Ovary (tissue), 9 donors: Measurements from ENCODE around the gene APOL6. TPM values are rescaled to one million over a fixed set of nuclear protein-coding genes. Genes with fewer than 3 reads are reported as not detected.

Source experiments
- DNase-seq, 5 donors: peaks; one replicate each; pipeline ENCODE4 v3.0.0-alpha.2; 2019 to 2020
- H3K27ac ChIP-seq, 2 donors: fragments of 200-600 bp; one replicate each; pipeline versions ENCODE4 v1.5.1 to v1.8.0; 2019 to 2022
- H3K27me3 ChIP-seq: fragments of 200-600 bp; one replicate; pipeline ENCODE4 v1.8.0; 2022
- H3K36me3 ChIP-seq: fragments of 200-600 bp; sonication (generic); one replicate; pipeline ENCODE4 v1.5.1; 2019
- H3K4me1 ChIP-seq: one replicate; pipeline ENCODE4 v1.8.1; 2013; ENCODE audit warnings: mild to moderate bottlenecking, moderate library complexity; ENCODE audit not compliant: insufficient read depth
- H3K4me3 ChIP-seq: fragments of 200-600 bp; sonication (generic); one replicate; pipeline ENCODE4 v1.5.1; 2017
- H3K9me3 ChIP-seq, 2 donors: fragments of 200-600 bp in 1 of 2; sonication (generic) in 1 of 2; one replicate each; pipeline versions ENCODE4 v1.5.1 to v1.8.1; 2013 to 2019; ENCODE audit warnings: mild to moderate bottlenecking in 1 of 2, moderate library complexity in 1 of 2
- CTCF ChIP-seq, 3 donors: fragments of 450-650 bp in 2 of 3; fragments of 200-600 bp in 1 of 3; IDR thresholded peaks; one replicate each; pipeline versions ENCODE4 v1.5.1 to v1.8.0; 2016 to 2022; ENCODE audit warnings: antibody characterized with exemption in 3 of 3, mild to moderate bottlenecking in 1 of 3
- EP300 ChIP-seq: sonication (generic); formaldehyde crosslinking; IDR thresholded peaks from one replicate; pipeline ENCODE4 v1.6.1; 2017; ENCODE audit warnings: antibody characterized with exemption
- POLR2A ChIP-seq: fragments of 450-650 bp; IDR thresholded peaks from one replicate; pipeline ENCODE4 v1.6.1; 2017; ENCODE audit warnings: antibody characterized with exemption, mild to moderate bottlenecking, moderate library complexity
- WGBS, 3 donors: extraction: QIAGEN DNeasy Blood & Tissue Kit in 1 of 3; methylation state at CpG; one replicate each; pipeline versions ENCODE4 v1.1.5 to v1.1.7; 2013 to 2017; 5-methylcytosine and 5-hydroxymethylcytosine counted together
- intact Hi-C, 4 donors: fragments of 100-400 bp; cut with DNase I; formaldehyde crosslinking; loops; one replicate each; pipeline versions ENCODE4 v1.11.0 to v1.15.1; 2022 to 2023
- polyA plus RNA-seq, 2 donors: library from polyadenylated mRNA; stranded (reverse); fragments of 200-250 nt in 1 of 2; fragments of 350-450 nt in 1 of 2; fragmentation: Illumina TruSeq in 1 of 2; extraction: RNeasy Lipid Tissue Mini Kit (QIAGEN cat#74804) in 1 of 2; gene quantifications; one replicate each; pipeline ENCODE4 v1.2.3, GENCODE V29; 2013 to 2014
- total RNA-seq, 7 donors: library from RNA; depleted of rRNA in 2 of 7; stranded (reverse); fragments of >200 nt in 2 of 7; fragmentation: NEBNext Ultra II Directional in 3 of 7; extraction: Animal tissue kit (Norgen Biotek cat#: 25700) in 3 of 7; gene quantifications; one replicate each; pipeline versions ENCODE4 v1.1.0 to v1.2.4, GENCODE V29; 2016 to 2023
- donor health status: DM: no; HTN: no; CAD: no; lungs with moderate emphysema.
- donor health status: DM: no; HTN: no; CAD: no.
- donor health status: Bipolar disorder and iron deficiency.
- donor health status: DM: yes; HTN: yes; CAD: no.
- donor health status: DM: no; HTN: no; CAD: no.
- donor health status: DM: yes; HTN: yes; CAD: no.

The APOL6 gene
- total and polyA plus RNA-seq, 9 donors = 11.1 to 34.1 (median 18.6) TPM

- intact Hi-C loops = loop anchor here in 1 of 4 donors (10.0 kb wide), 1 partner anchor 184 kb away; no protein-coding TSS in a partner anchor
- WGBS, 3 donors = 97 to 100% (median 98%) methylated on average over 1 of the region's 1 CpG
Measured at GRCh38 chr22:35618427-35619223, 29.6 kb upstream of the APOL6 start.

GRCh38 chr22:35619336-35620094, 28.7 kb upstream of the APOL6 start:
- Histone ChIP-seq H3K27ac (no peak overlapping the region), H3K27me3 (no peaks in the 10 kb centered on the region), H3K4me3 (no peak overlapping the region), H3K9me3 (no peaks in the 10 kb centered on the region), H3K4me1 (peaks cover 3% of the 10 kb centered on the region), H3K36me3 (no peaks in the 10 kb centered on the region)
- intact Hi-C loops = loop anchor here in 3 of 4 donors (10.0 kb wide), 4 partner anchors 185 to 505 kb away; no protein-coding TSS in a partner anchor
- no peak for DNase-seq
- TF ChIP-seq CTCF (IDR thresholded peaks at IDR 0.05) (no peak), EP300 (no peak), POLR2A (no peak)
- 89 to 95% (median 94%) methylated on average over 13 of the region's 13 CpGs for WGBS, 3 donors

More at GRCh38 chr22:35618427-35619223, 29.6 kb upstream of the APOL6 start:
- no peaks in the 10 kb centered on the region for H3K36me3 ChIP-seq
- TF ChIP-seq EP300 = no peak
- no peak for TF ChIP-seq CTCF (IDR thresholded peaks at IDR 0.05)
- TF ChIP-seq POLR2A = no peak
- H3K27ac ChIP-seq = no peak overlapping the region
- no peaks in the 10 kb centered on the region for H3K9me3 ChIP-seq
- DNase-seq = no peak
- H3K4me1 ChIP-seq = peaks cover 3% of the 10 kb centered on the region
- H3K27me3 ChIP-seq = no peaks in the 10 kb centered on the region
- no peak overlapping the region for H3K4me3 ChIP-seq

GRCh38 chr22:35620624-35621251, 27.5 kb upstream of the APOL6 start:
- intact Hi-C loops = loop anchor here in 3 of 4 donors (10.0 kb wide), 3 partner anchors 266 to 504 kb away; no protein-coding TSS in a partner anchor
- Histone ChIP-seq H3K36me3 (no peaks in the 10 kb centered on the region), H3K4me3 (no peak overlapping the region), H3K9me3 (no peaks in the 10 kb centered on the region), H3K4me1 (peaks cover 1% of the 10 kb centered on the region), H3K27ac (no peak overlapping the region), H3K27me3 (no peaks in the 10 kb centered on the region)
- no peak for TF ChIP-seq EP300
- no peak for TF ChIP-seq CTCF (IDR thresholded peaks at IDR 0.05)
- WGBS, 3 donors = 81 to 88% (median 84%) methylated on average over 15 of the region's 15 CpGs
- no peak for DNase-seq

- Histone ChIP-seq H3K9me3 (no peaks in the 10 kb centered on the region), H3K4me3 (no peak overlapping the region), H3K4me1 (peaks cover 1% of the 10 kb centered on the region), H3K27ac (no peak overlapping the region), H3K36me3 (no peaks in the 10 kb centered on the region), H3K27me3 (no peaks in the 10 kb centered on the region)
- DNase-seq = no peak
- intact Hi-C loops = loop anchor here in 3 of 4 donors (10.0 kb wide), 3 partner anchors 267 to 503 kb away; no protein-coding TSS in a partner anchor
- WGBS, 3 donors = 84 to 89% (median 87%) methylated on average over 6 of the region's 6 CpGs
- TF ChIP-seq POLR2A = no peak
- no peak for TF ChIP-seq EP300
- TF ChIP-seq CTCF (IDR thresholded peaks at IDR 0.05) = no peak
Measured at GRCh38 chr22:35621451-35621850, 26.8 kb upstream of the APOL6 start.
